HepG2 (cell line): ENCODE data around the gene OSBPL9. TPM values are rescaled to one million over a fixed set of nuclear protein-coding genes. Genes with fewer than 3 reads are reported as not detected.

Source experiments
- ATAC-seq: fragments of 200-7000 bp; cut with Tn5 transposase; 3 replicates; pipeline ENCODE4 v1.9.1; 2020; ENCODE audit warnings: mild to moderate bottlenecking, moderate library complexity
- BruUV-seq: library from RNA; stranded (reverse); fragments of 400-500 nt; replicated peaks from 2 replicates; lab custom pipeline; 2021; lab: Mats Ljungman, UMichigan
- CTCF ChIA-PET: fragments of 300-600 bp; formaldehyde crosslinking; extraction: SDS; loops from one replicate; lab custom pipeline; 2021; ENCODE audit warnings: low total read pairs, inconsistent platforms, low intra/inter-chr PET ratio; lab: Yijun Ruan, JAX
- POLR2A ChIA-PET: fragments of 350-600 bp; sonication (Branson Sonifier 250); formaldehyde crosslinking; loops from one replicate; lab custom pipeline; 2020; ENCODE audit warnings: antibody characterized with exemption, inconsistent platforms; lab: Yijun Ruan, JAX
- DNase-seq: peaks from one replicate; pipeline ENCODE4 v3.0.0-alpha.2; 2015; ENCODE audit warnings: low spot score
- FAIRE-seq: peaks from 3 replicates; lab custom pipeline; 2011; peaks lifted over from hg19 to GRCh38; lab: Jason Lieb, UNC
- H2AFZ ChIP-seq: one replicate; pipeline ENCODE4 v1.6.1; 2011; ENCODE audit warnings: low read length, inconsistent platforms
- H3K27ac ChIP-seq: fragments of 300-600 bp; 3 replicates; pipeline ENCODE4 v1.8.0; 2011; ENCODE audit warnings: mixed run types, mild to moderate bottlenecking, mixed read lengths, low read length, inconsistent platforms; ENCODE audit not compliant: insufficient read depth; ENCODE audit errors: extremely low read length
- H3K27me3 ChIP-seq, 2 experiments: fragments of 200-600 bp in 1 of 2; 2 replicates in 1 of 2; 3 replicates in 1 of 2; pipeline versions ENCODE4 v1.6.0 to v1.8.0; 2011; ENCODE audit warnings: low read length in 2 of 2, mild to moderate bottlenecking in 2 of 2, moderate library complexity in 2 of 2, inconsistent platforms in 1 of 2; ENCODE audit not compliant: insufficient read depth in 2 of 2, control insufficient read depth in 1 of 2
- H3K36me3 ChIP-seq, 2 experiments: fragments of 200-600 bp in 1 of 2; replicated peaks in 1 of 2; 2 replicates in 1 of 2; 3 replicates in 1 of 2; pipeline versions ENCODE4 v1.5.1 to v1.8.0; 2011; ENCODE audit warnings: low read length in 2 of 2, inconsistent platforms in 1 of 2; ENCODE audit not compliant: insufficient read depth in 2 of 2, control insufficient read depth in 1 of 2
- H3K4me1 ChIP-seq: 2 replicates; pipeline ENCODE4 v1.5.1; 2012; ENCODE audit warnings: low read length, inconsistent platforms; ENCODE audit not compliant: insufficient read depth
- H3K4me2 ChIP-seq: 2 replicates; pipeline ENCODE4 v1.6.0; 2011; ENCODE audit warnings: low read depth, low read length, inconsistent platforms
- H3K4me3 ChIP-seq, 3 experiments: fragments of 200-600 bp in 1 of 3; sonication (generic), shearing (Covaris generic) in 1 of 3; replicated peaks in 1 of 3; 2 replicates each; pipeline ENCODE4 v1.5.1; 2011 to 2016; ENCODE audit warnings: low read length in 3 of 3, inconsistent platforms in 2 of 3, low read depth in 2 of 3, mild to moderate bottlenecking in 2 of 3, control low read depth in 1 of 3, mixed read lengths in 1 of 3; ENCODE audit not compliant: insufficient read depth in 1 of 3
- H3K79me2 ChIP-seq: one replicate; pipeline ENCODE4 v1.6.1; 2011; ENCODE audit warnings: low read length, inconsistent platforms; ENCODE audit not compliant: insufficient read depth
- H3K9ac ChIP-seq: 2 replicates; pipeline ENCODE4 v1.6.0; 2011; ENCODE audit warnings: mild to moderate bottlenecking, low read depth, low read length, inconsistent platforms; ENCODE audit not compliant: insufficient read depth
- H3K9me3 ChIP-seq: 2 replicates; pipeline ENCODE4 v1.5.1; 2012; ENCODE audit warnings: mild to moderate bottlenecking, low read length
- H4K20me1 ChIP-seq: 2 replicates; pipeline ENCODE4 v1.6.0; 2011; ENCODE audit warnings: inconsistent platforms, mild to moderate bottlenecking, low read length, moderate library complexity; ENCODE audit not compliant: insufficient read depth
- HNRNPL ChIP-seq: fragments of 200-400 bp; formaldehyde crosslinking; IDR thresholded peaks from 2 replicates; pipeline ENCODE4 v1.6.1; 2017; ENCODE audit warnings: mild to moderate bottlenecking, low read depth, low read length
- MAF1 ChIP-seq: sonication (generic); formaldehyde crosslinking; IDR thresholded peaks from 2 replicates; pipeline ENCODE4 v1.5.0; 2020; ENCODE audit warnings: missing genetic modification reagents, borderline replicate concordance
- NFKB2 ChIP-seq: sonication (generic); formaldehyde crosslinking; IDR thresholded peaks from 2 replicates; pipeline ENCODE4 v1.4.0; 2020; ENCODE audit warnings: missing genetic modification reagents, borderline replicate concordance
- POLR2AphosphoS5 ChIP-seq: IDR thresholded peaks from 2 replicates; pipeline ENCODE4 v1.6.1; 2012; ENCODE audit warnings: low read depth, low read length
- TBL1XR1 ChIP-seq: fragments of 150-350 bp; IDR thresholded peaks from 2 replicates; pipeline ENCODE4 v1.6.1; 2014; ENCODE audit warnings: borderline replicate concordance, low read length; ENCODE audit not compliant: partially characterized antibody
- ZNF234 ChIP-seq: sonication (generic); formaldehyde crosslinking; conservative IDR thresholded peaks from 2 replicates; pipeline ENCODE4 v1.5.1; 2020; ENCODE audit warnings: mild to moderate bottlenecking, missing genetic modification reagents
- ZNF253 ChIP-seq: sonication (generic); formaldehyde crosslinking; IDR thresholded peaks from 2 replicates; pipeline ENCODE4 v1.8.0; 2022; ENCODE audit warnings: mild to moderate bottlenecking, missing genetic modification reagents, borderline replicate concordance
- ZNF329 ChIP-seq: sonication (generic); formaldehyde crosslinking; IDR thresholded peaks from 2 replicates; pipeline ENCODE4 v1.9.0; 2021; ENCODE audit warnings: low read depth, mild to moderate bottlenecking, missing genetic modification reagents
- ZNF570 ChIP-seq: sonication (generic); formaldehyde crosslinking; IDR thresholded peaks from 2 replicates; pipeline ENCODE4 v1.4.0; 2020; ENCODE audit warnings: mild to moderate bottlenecking, missing genetic modification reagents, borderline replicate concordance
- ZNF597 ChIP-seq: sonication (generic); formaldehyde crosslinking; IDR thresholded peaks from 2 replicates; pipeline ENCODE4 v1.5.0; 2020; ENCODE audit warnings: missing genetic modification reagents
- ZNF788 ChIP-seq: sonication (generic); formaldehyde crosslinking; IDR thresholded peaks from 2 replicates; pipeline ENCODE4 v1.5.0; 2020; ENCODE audit warnings: mild to moderate bottlenecking, missing genetic modification reagents, borderline replicate concordance
- ZNF800 ChIP-seq: sonication (generic); formaldehyde crosslinking; IDR thresholded peaks from 2 replicates; pipeline ENCODE4 v1.4.0; 2020; ENCODE audit warnings: missing genetic modification reagents
- WGBS: methylation state at CpG from one replicate; pipeline ENCODE4 v1.1.6; 2017; ENCODE audit warnings: low lambda C conversion rate; 5-methylcytosine and 5-hydroxymethylcytosine counted together
- in situ Hi-C: cut with HindIII; loops from 2 replicates; pipeline ENCODE4 v1.10.0; 2017; ENCODE audit warnings: low pct_unique_long_range_greater_than_20kb; ENCODE audit not compliant: extremely low pct_ligation_motif_present
- intact Hi-C: fragments of 100-400 bp; cut with micrococcal nuclease; formaldehyde crosslinking; loops from one replicate; pipeline ENCODE4 v1.10.0; 2022; ENCODE audit not compliant: unreplicated experiment
- polyA plus RNA-seq, 8 experiments: library from polyadenylated mRNA; depleted of rRNA in 3 of 8; stranded (reverse) in 7 of 8; unstranded in 1 of 8; fragments of >200 nt; fragmentation: Illumina TruSeq in 4 of 8; extraction: Trizol in 4 of 8; gene quantifications; 2 replicates each; pipeline versions ENCODE4 v1.2.1 to v1.2.3, GENCODE V29; 2011 to 2016; ENCODE audit warnings: low read depth in 4 of 8, missing spikeins in 1 of 8, mixed read lengths in 1 of 8; ENCODE audit not compliant: insufficient read depth in 1 of 8
- total RNA-seq, 5 experiments: library from RNA; depleted of rRNA; stranded (reverse); fragments of >200 nt; fragmentation: Illumina TruSeq; extraction: Trizol; gene quantifications; 2 replicates each; pipeline ENCODE4 v1.2.3, GENCODE V29; 2016; ENCODE audit warnings: low read depth in 1 of 5
- TF ChIP-seq, protein P1 (sequence below): sonication (generic); IDR thresholded peaks from 2 replicates; pipeline ENCODE4 v1.6.1; 2016; ENCODE audit warnings: low read depth, borderline replicate concordance

OSBPL9 gene
- total and polyA plus RNA-seq, 2 of the 13 experiments (the other 11 are each of a cell fraction or from before 2014, with no cell fraction given), result 83.6 to 142 TPM

GRCh38 chr1:51755437-51755836, 138.5 kb downstream of the OSBPL9 start:
- TF ChIP-seq MAF1 (CRISPR knock-in tag) (no peak), ZNF788 (CRISPR knock-in tag) (no peak), ZNF329 (CRISPR knock-in tag) (no peak), ZNF597 (CRISPR knock-in tag) (no peak), ZNF570 (CRISPR knock-in tag) (no peak), NFKB2 (no peak), POLR2AphosphoS5 (no peak), ZNF800 (CRISPR knock-in tag) (no peak), ZNF234 (CRISPR knock-in tag) (no peak), TBL1XR1 (no peak), HNRNPL (no peak), ZNF253 (CRISPR knock-in tag) (no peak)
- TF ChIP-seq, protein P1, sequence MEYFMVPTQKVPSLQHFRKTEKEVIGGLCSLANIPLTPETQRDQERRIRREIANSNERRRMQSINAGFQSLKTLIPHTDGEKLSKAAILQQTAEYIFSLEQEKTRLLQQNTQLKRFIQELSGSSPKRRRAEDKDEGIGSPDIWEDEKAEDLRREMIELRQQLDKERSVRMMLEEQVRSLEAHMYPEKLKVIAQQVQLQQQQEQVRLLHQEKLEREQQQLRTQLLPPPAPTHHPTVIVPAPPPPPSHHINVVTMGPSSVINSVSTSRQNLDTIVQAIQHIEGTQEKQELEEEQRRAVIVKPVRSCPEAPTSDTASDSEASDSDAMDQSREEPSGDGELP, result no peak
- no peak for FAIRE-seq
- ATAC-seq, result no peak
- WGBS, result 96% methylated on average over 7 of the region's 7 CpGs
- POLR2A ChIA-PET, result no interaction called here
- CTCF ChIA-PET, result no interaction called here
- H3K36me3 ChIP-seq, result peaks cover 10 to 50% of the 10 kb centered on the region in 2 experiments
- H3K4me2 ChIP-seq, result no peak overlapping the region
- H3K9me3 ChIP-seq, result no peaks in the 10 kb centered on the region
- DNase-seq, result no peak
- no peak overlapping the region for H3K27ac ChIP-seq
- H3K9ac ChIP-seq, result no peak overlapping the region
- H3K79me2 ChIP-seq, result no peaks in the 10 kb centered on the region
- intact Hi-C loops (no loop called here), in situ Hi-C loops (no loop called here)
- no TSS peak for BruUV-seq
- H2AFZ ChIP-seq, result no peak overlapping the region
- H3K27me3 ChIP-seq, result no peaks in the 10 kb centered on the region
- no peaks in the 10 kb centered on the region for H4K20me1 ChIP-seq
- no peaks in the 10 kb centered on the region for H3K4me1 ChIP-seq
- no peak overlapping the region for H3K4me3 ChIP-seq
